ENCODE results near the gene MANEAL. TPM values are rescaled to one million over a fixed set of nuclear protein-coding genes. Genes with fewer than 3 reads are reported as not detected.

The MANEAL gene
- polyA plus RNA-seq, 3 donors from 2014 or later, result 1.5 to 2.2 (median 1.7) TPM

DNA sequence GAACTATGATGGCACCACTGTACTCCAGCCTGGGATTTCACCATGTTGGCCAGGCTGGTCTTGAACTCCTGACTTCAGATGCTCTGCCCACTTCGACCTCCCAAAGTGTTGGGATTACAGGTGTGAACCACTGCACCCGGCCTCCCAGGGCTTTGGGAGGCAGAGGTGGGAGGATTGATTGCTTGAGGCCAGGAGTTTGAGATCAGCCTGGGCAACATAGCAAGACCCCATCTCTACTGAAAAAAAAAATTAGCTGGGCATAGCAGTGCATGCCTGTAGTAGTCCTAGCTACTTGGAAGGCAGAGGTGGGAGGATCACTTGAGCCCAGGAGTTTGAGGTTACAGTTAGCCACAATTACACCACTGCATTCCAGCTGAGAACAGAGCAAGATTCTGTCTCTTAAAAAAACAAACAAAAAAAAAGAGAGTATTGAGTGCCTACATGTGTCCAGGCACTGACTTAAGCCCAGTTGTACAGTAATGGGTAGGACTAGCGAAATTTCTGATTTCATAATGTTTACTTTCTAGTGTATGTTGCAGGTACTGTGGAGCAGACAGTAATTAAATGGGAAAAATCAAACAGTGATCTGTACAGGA is 4.2 kb downstream of the MANEAL start:
- Mint-ChIP-seq H3K9me3 (no peaks in the 10 kb centered on the region), H3K27ac (no peak overlapping the region), H3K4me3 (no peak overlapping the region), H3K27me3 (ENCODE audit: low read depth in 3 of 3) (peaks cover 0 to 11% (median 10%) of the 10 kb centered on the region in 3 donors), H3K36me3 (peaks cover 4 to 21% (median 11%) of the 10 kb centered on the region in 3 donors), H3K4me1 (peaks cover 13 to 16% of the 10 kb centered on the region in 2 donors)
- DNase-seq, result no peak

DNA sequence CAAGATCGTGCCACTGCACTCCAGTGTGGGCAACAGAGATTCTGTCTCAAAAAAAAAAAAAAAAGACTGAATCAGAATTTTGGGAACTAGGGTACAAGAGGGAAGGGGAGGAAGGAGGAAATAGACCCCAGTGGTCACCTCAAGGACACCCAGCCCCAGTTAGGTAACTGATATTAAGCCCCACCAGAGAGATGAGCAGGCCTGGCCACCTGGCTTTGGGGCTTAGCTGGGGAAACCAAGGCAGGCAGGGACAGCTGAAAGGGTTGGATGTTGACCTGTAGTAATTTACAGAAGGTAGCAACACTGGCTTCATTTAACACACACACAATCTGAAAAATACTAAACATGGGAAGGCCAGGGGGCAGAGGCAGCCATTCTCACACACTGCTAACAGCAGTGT is 8.8 kb downstream of the MANEAL start:
- Mint-ChIP-seq H3K4me3 (no peak overlapping the region), H3K27me3 (ENCODE audit: low read depth in 3 of 3) (peaks cover 3% of the 10 kb centered on the region in 3 donors), H3K9me3 (no peaks in the 10 kb centered on the region), H3K27ac (peak overlapping the region in 1 of 6 donors; percentile 67), H3K36me3 (peaks cover 15 to 42% (median 19%) of the 10 kb centered on the region in 3 donors), H3K4me1 (peaks cover 17 to 30% of the 10 kb centered on the region in 2 donors)
- DNase-seq, result no peak

DNA sequence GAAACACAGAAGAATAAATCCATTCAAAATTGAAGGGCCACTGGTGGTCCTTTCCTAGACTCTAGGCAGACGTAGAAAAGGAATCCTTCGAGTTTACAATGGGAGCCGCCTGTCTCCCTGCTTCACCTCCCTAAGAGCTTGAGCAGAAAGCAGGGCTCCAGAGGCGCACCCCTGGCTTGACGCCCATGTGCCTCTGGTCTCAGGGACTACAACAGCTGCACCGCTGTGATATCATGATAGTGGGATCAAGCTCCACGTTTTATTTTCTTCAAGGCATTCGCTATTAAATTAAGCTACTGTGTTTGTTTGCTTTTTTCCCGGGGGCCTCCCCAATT is 13.5 kb downstream of the MANEAL start:
- H3K4me3 Mint-ChIP-seq, result peak overlapping the region; percentile 82 to 87 (median 83)
- no peak for DNase-seq
- H3K4me1 Mint-ChIP-seq, result peaks cover 34 to 48% of the 10 kb centered on the region in 2 donors
- no peaks in the 10 kb centered on the region for H3K9me3 Mint-ChIP-seq
- peak overlapping the region; percentile 76 to 95 (median 88) for H3K27ac Mint-ChIP-seq
- H3K27me3 Mint-ChIP-seq (ENCODE audit: low read depth in 3 of 3), result peaks cover 3 to 7% (median 5%) of the 10 kb centered on the region in 3 donors
- peaks cover 11 to 27% (median 15%) of the 10 kb centered on the region in 3 donors for H3K36me3 Mint-ChIP-seq

DNA sequence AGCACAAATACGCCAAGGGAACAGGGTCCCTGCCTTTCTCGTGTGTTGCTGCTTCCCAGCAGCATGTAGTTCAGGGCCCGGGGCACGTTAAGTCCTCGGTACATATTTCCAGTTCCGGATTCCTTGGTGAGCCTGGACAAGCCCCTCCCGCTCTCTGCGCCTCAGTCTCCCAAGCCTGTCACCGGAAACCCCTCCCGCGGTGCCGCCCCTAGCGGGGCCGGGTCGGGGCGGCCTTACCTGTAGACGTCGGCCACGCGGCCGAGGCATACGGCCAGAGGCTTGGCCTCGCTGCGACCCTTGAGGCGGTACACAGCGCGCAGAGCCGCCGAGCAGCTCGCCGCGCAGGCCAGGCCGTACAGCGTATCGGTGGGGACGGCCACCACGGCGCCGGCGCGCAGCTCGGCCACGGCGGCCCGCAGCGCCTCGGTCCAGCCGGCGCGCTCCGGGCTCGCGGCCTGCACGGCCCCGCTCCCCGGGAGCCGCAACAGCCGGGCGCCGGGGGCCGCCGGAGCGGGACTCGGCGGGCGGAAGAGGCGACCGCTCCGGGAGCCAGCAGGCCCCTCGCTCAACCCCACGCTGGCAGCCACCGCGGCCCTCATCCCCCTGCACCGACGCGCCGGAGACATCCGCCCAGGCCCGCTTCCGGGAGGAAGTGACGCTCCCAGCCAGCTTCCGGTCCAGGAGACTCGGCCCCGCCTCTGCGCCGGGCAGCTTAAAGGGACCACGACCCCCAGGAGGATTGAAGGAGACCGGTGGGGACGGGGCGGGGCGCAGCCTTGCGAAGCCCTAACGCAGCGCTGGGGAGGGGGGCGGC is 14.1 kb downstream of the MANEAL start, which contains the start of the genes C1orf122 and YRDC:
Gene C1orf122, plus strand, starts transcription at position 236 of the 814 bp plus-strand sequence. CDS start 615 bp downstream, outside the sequence.
Gene YRDC, minus strand, starts transcription at position 654 of the 814 bp plus-strand sequence. Its CDS starts 28 bp downstream, at position 626.
- Mint-ChIP-seq H3K36me3 (peaks cover 9 to 21% (median 12%) of the 10 kb centered on the region in 3 donors), H3K27me3 (ENCODE audit: low read depth in 3 of 3) (peaks cover 0 to 5% (median 5%) of the 10 kb centered on the region in 3 donors), H3K9me3 (no peaks in the 10 kb centered on the region), H3K27ac (peak within 1 kb of the TSS; percentile 88 to 98 (median 94)), H3K4me3 (peak within 1 kb of the TSS; percentile 94 to 96 (median 94)), H3K4me1 (peaks cover 34 to 48% of the 10 kb centered on the region in 2 donors)
- peak; percentile 89 to 91 (median 91) for DNase-seq

DNA sequence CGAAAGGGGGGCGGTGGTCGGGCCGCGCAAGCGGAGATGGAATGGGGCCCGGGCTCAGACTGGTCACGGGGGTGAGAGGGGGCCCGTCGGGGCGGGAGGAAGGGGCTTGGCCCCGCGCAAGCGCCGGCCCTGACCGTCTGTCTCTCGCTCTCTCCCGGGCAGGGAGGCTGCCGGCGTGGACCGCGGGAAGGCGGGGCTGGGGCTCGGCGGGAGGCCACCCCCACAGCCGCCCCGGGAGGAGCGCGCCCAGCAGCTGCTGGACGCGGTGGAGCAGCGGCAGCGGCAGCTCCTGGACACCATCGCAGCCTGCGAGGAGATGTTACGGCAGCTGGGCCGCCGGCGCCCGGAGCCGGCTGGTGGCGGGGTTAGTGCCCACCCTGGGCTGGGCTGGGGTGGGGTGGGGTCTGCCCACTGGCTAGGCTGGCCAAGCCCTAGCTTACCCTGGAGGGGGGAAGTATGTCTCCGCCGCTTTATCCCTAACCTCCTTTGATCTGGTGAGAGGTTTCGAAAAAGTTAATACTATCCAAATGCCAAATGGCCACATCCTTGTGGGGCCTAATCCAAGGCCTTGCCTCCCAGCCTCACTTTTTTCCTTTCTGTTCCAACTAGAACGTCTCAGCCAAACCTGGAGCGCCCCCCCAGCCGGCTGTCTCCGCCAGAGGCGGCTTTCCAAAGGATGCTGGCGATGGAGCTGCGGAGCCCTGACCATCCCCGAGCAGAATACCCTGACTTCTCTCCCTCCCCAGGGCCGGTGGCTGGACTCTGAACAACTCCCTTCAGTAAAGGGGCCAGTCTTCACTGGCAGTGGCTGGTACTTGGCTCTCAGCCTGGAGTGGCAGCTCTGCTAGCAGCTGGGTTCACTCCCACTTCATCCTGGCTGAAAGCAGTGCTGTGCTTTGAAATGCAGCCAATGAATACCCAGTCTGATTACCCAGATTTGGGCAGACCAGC is 15.0 kb downstream of the MANEAL start:
- DNase-seq, result no peak
- peaks cover 0 to 5% (median 5%) of the 10 kb centered on the region in 3 donors for H3K27me3 Mint-ChIP-seq (ENCODE audit: low read depth in 3 of 3)

DNA sequence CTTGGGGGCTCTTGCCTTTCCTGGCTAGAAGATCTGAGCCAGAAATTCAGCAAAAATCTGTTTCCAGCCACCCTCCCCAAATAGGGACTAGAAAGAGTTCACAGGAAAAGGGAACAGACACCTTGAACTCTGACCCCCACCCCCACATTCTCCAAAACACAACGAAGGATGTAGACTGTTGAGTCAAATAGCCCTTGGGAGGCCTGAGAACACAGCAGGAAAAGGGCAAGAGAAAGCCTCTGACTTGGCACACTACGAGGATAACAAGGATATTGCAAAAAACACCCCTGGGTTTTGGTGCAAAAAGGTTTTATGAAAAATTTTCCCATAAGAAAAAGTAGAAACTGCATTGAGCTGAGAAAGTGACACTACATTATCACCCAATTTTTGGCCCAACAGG is 16.3 kb downstream of the MANEAL start:
- no peak for DNase-seq
- H3K4me1 Mint-ChIP-seq, result peaks cover 30 to 40% of the 10 kb centered on the region in 2 donors
- H3K4me3 Mint-ChIP-seq, result peak overlapping the region in 3 of 5 donors; percentile 29 to 42 (median 33)
- peak overlapping the region in 3 of 6 donors; percentile 2 to 59 (median 38) for H3K27ac Mint-ChIP-seq
- peaks cover 0 to 4% (median 2%) of the 10 kb centered on the region in 3 donors for H3K27me3 Mint-ChIP-seq (ENCODE audit: low read depth in 3 of 3)
- H3K36me3 Mint-ChIP-seq, result peaks cover 3 to 12% (median 3%) of the 10 kb centered on the region in 3 donors
- no peaks in the 10 kb centered on the region for H3K9me3 Mint-ChIP-seq

More for the DNA sequence above, 15.0 kb downstream of the MANEAL start:
- H3K36me3 Mint-ChIP-seq, result peaks cover 8 to 15% (median 8%) of the 10 kb centered on the region in 3 donors
- H3K27ac Mint-ChIP-seq, result peak overlapping the region; percentile 88 to 98 (median 94)
- no peaks in the 10 kb centered on the region for H3K9me3 Mint-ChIP-seq
- peaks cover 34 to 48% of the 10 kb centered on the region in 2 donors for H3K4me1 Mint-ChIP-seq
- peak overlapping the region; percentile 94 to 96 (median 94) for H3K4me3 Mint-ChIP-seq

DNA sequence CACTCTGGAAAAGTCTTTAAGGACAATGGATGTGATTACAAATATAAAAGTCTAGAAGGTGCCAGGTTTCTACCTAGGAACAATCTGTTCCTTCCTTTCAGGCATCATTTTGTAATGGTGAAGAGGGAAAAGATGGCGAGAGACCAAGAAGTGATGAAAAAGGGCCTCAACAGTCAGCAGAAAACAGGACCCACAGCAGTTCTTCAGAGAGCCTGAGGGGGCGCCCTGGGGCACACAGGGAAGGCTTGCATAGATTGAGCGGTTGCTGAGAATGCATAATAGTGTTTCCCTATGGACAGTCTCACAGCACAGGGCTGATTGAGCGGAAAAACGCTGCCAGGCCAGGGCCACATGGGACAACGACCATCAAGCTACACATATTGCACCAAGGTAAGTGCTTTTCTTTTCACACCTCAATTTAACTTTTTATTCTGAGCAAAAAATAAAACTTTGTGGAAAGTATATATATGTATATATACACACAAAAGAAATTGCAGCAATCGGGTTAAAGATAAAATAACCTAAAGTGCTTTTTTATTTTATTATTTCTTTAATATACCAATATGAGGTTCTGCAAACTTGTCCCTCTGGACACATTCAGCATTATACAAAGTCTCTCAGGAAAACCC is 17.5 kb downstream of the MANEAL start:
- Mint-ChIP-seq H3K9me3 (no peaks in the 10 kb centered on the region), H3K36me3 (peaks cover 0 to 9% (median 0%) of the 10 kb centered on the region in 3 donors), H3K27me3 (ENCODE audit: low read depth in 3 of 3) (peaks cover 0 to 4% (median 4%) of the 10 kb centered on the region in 3 donors), H3K27ac (peak overlapping the region in 5 of 6 donors; percentile 5 to 76 (median 53)), H3K4me3 (no peak overlapping the region), H3K4me1 (peaks cover 26 to 28% of the 10 kb centered on the region in 2 donors)
- DNase-seq, result peak; percentile 45 to 60 (median 57)

DNA sequence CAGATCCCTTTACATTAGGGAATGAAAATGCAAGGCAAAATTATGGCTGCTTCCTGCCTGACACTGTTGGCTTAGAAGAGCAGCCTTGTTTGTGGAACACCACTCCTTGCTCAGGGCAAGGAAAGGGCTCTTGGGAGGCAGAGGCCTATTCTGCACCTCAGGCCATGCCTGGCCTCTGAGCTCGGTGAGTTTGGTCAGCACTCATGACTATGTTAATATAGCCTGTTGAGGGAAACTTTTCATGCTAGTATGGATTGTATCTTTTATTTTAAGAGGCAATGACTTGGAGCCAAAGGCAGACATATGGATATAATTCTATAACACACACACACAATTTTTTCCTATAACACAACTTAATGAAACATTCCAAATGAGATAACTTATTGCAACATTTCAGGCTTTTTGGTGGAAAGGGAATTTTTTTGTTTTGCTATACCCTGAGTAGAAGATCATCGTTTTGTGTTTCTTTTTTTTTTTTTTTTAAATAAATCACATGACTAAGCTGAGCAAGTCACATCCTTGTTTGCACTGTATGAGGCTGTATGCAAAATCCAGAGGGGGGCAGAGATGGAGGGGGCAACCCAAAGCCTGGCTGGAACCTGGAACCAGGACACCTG is 20.0 kb downstream of the MANEAL start:
- Mint-ChIP-seq H3K36me3 (peaks cover 0 to 9% (median 0%) of the 10 kb centered on the region in 3 donors), H3K4me1 (peaks cover 14 to 17% of the 10 kb centered on the region in 2 donors), H3K9me3 (no peaks in the 10 kb centered on the region), H3K4me3 (no peak overlapping the region), H3K27me3 (ENCODE audit: low read depth in 3 of 3) (peaks cover 0 to 3% (median 3%) of the 10 kb centered on the region in 3 donors), H3K27ac (peak overlapping the region in 2 of 6 donors; percentile 34 to 49)
- DNase-seq, result no peak

DNA sequence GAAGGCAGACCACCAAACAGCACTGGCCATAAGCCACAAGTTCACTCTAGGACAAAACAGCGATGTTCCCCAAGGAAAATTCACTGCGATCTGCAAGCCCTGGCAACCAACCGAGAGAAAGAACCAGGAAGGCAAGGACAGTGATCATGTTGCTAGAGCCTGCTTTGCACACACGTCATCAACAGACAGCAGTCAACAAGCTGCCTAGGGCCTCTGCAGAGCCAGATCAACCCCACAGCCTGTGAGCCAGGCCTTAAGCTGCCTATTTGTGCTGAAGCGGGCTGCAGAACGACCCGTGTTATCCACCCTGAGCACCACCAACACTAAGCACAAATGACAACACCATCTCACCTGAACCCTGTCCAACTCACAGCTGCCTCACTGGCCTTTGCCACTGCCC is 20.6 kb downstream of the MANEAL start:
- peak overlapping the region in 1 of 6 donors; percentile 29 for H3K27ac Mint-ChIP-seq

DNA sequence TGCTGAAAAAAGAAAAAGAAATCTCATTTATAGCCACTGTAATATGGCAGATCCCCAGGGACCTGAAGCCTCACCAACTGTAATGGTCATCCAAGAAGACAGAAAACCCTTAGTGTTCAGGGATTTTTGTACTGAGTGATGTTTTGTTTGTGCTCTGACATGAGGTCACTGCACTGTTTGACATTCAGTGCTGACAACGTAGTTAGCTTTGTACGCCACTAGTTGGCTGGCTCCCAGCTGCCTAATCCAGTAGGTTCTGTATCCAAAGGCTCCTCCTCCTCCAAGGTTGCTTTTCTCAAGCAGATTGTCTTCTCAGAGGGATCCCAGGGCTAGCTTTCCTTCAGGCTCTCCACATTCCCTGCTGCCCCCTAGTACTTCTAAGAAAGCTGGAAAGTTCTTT is 23.8 kb downstream of the MANEAL start:
- Mint-ChIP-seq H3K36me3 (peaks cover 5 to 27% (median 10%) of the 10 kb centered on the region in 3 donors), H3K4me1 (peaks cover 6 to 9% of the 10 kb centered on the region in 2 donors), H3K4me3 (no peak overlapping the region), H3K27me3 (ENCODE audit: low read depth in 3 of 3) (peaks cover 0 to 3% (median 1%) of the 10 kb centered on the region in 3 donors), H3K27ac (no peak overlapping the region), H3K9me3 (no peaks in the 10 kb centered on the region)
- no peak for DNase-seq

More for the DNA sequence above, 20.6 kb downstream of the MANEAL start:
- H3K4me1 Mint-ChIP-seq, result peaks cover 8 to 11% of the 10 kb centered on the region in 2 donors
- H3K36me3 Mint-ChIP-seq, result peaks cover 0 to 9% (median 0%) of the 10 kb centered on the region in 3 donors
- H3K27me3 Mint-ChIP-seq (ENCODE audit: low read depth in 3 of 3), result peaks cover 0 to 3% (median 1%) of the 10 kb centered on the region in 3 donors
- H3K9me3 Mint-ChIP-seq, result no peaks in the 10 kb centered on the region
- no peak for DNase-seq
- H3K4me3 Mint-ChIP-seq, result no peak overlapping the region

DNA sequence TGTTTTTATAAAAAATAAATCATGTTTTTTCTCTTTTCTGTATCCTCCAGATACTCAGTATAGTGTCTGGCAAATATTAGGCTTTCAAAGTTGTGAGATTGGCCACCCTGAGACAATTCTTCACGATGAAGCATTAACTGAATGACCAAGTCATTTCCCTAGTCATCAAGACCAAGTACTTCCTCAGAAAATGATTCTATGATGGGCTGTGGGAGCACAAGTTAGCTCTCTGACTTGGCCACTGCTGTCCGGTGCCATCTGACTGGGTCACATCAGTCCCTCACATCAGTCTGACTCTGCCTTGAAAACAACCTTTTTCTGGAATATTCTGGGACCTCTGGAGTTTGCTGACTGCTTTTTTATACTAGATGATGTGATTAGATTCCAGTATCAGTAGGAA is 27.8 kb downstream of the MANEAL start:
- H3K36me3 Mint-ChIP-seq, result peaks cover 5 to 28% (median 10%) of the 10 kb centered on the region in 3 donors
- peaks cover 15 to 22% of the 10 kb centered on the region in 2 donors for H3K4me1 Mint-ChIP-seq
- no peak overlapping the region for H3K4me3 Mint-ChIP-seq
- no peaks in the 10 kb centered on the region for H3K9me3 Mint-ChIP-seq
- no peak for DNase-seq
- peaks cover 0 to 1% (median 1%) of the 10 kb centered on the region in 3 donors for H3K27me3 Mint-ChIP-seq (ENCODE audit: low read depth in 3 of 3)
- H3K27ac Mint-ChIP-seq, result peak overlapping the region in 2 of 6 donors; percentile 48 to 89

Data from immature natural killer cell (primary cell).